GM19099 (cell line): Measurements from ENCODE around the gene PNLDC1.

Experiments
- POLR2A ChIP-seq: IDR thresholded peaks from 3 replicates; pipeline ENCODE4 v1.6.1; 2011; ENCODE audit warnings: low read depth; ENCODE audit not compliant: insufficient read length; ENCODE audit errors: extremely low read depth

Gene PNLDC1

DNA sequence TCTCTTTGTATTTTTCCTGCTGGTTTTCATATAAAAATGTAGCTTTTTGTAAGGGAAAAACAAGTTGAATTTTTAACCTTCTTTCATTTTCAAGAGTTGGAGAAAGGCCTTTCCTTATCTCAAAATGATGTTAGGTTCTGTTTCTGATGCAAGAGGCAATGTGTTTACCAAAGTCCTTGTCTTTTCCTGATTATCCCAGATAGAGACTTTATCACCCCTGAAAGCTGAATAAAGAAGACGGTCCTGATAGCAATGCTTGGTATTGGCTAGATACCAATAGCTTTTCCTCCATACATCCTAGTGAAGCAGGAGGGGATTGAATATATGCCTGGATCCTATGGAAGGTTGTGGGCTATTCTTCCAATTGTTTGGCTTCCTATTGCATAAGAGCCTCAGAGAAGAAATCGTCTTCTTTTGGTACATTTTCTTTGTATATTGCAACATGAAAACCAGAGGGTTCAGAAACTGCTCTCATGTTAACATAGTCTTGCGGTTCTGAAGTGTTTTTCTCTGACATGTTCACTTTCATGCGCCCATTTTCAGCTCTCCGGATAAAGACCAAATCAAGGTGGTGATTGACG is 5.5 kb downstream of the PNLDC1 start:
- TF ChIP-seq POLR2A = no peak

- TF ChIP-seq POLR2A = no peak
These were observed 6.0 kb downstream of the PNLDC1 start for GRCh38 chr6:159806021-159806458.

GRCh38 chr6:159807150-159807858 is 7.2 kb downstream of the PNLDC1 start:
- TF ChIP-seq POLR2A = no peak

- no peak for TF ChIP-seq POLR2A
These were observed 8.6 kb downstream of the PNLDC1 start for GRCh38 chr6:159808647-159809046.

DNA sequence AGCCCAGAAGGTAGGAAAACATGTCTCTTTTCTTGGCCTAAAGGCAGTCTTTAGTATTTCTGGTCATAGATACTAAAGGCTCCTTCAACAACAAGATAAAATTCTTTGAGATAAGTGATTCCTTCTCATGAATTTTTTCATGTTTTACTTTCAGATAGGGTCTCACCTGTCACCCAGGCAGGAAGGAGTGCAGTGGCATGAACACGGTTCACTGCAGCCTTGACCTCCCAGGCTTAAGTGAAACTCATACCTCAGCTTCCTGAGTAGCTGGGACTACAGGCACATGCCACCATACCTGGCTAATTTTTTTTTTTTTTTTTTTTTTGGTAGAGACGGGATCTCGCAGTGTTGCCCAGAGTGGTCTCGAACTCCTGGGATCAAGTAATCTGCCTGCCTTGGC is 9.1 kb downstream of the PNLDC1 start:
- TF ChIP-seq POLR2A = no peak

GRCh38 chr6:159813781-159814180 is 13.7 kb downstream of the PNLDC1 start:
- TF ChIP-seq POLR2A = no peak

DNA sequence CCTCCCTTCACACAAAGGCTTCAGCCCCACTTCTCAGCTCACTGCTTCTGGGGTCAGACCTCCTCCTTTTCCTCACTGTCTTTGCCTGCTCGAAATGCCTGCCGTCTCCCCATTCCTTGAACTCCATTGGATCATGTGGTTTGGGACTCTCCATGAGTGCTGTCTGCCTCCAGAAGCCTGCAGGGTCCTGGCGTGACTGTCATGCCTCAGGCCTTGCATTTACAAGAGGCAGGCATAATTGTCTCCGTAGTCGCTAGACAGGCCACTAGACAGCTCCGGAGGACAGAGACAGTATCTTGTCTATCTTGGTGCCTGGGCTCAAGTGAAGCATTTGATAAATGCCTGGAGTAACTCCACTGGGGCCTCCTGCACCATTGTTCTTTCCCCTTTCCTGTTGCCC is 15.3 kb downstream of the PNLDC1 start:
- TF ChIP-seq POLR2A = no peak

DNA sequence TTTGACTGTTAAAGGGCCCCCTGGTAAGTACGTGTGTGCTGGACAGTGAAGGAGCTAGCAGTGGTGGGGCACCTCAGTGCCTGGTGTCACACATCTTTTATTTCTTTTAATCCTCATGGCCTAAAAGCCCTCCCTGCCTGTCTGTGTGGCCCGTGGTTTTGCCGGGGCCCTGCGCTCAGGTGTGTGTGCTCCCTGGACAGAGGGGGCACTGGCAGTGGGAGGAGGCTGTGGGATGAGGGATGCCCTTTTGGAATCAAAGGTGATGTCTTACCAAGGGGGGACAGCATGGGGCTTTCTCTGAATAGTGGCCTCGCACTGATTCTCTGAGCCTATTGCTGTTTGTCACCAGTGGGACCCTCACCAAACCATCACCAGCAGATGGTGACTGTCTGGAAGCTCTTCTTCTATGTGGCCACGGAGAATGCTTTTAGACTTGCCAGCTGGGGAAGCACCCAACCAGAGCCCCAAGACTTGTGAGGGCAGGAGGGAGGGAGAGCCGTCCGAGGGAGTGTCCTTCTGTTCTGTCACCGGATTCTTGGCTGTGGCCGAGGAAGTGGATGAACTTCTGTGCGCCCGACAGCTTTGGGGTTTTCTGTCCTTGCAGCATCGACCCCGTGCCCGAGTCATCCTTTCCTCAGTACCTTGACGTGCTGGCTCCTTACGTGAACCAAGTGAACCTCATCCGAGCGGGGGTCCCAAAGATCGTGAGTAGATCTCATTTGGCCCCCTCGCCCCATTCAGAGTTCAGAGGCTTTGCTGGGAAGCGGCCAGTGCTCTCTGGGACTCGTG is 18.1 kb downstream of the PNLDC1 start:
- TF ChIP-seq POLR2A = no peak

DNA sequence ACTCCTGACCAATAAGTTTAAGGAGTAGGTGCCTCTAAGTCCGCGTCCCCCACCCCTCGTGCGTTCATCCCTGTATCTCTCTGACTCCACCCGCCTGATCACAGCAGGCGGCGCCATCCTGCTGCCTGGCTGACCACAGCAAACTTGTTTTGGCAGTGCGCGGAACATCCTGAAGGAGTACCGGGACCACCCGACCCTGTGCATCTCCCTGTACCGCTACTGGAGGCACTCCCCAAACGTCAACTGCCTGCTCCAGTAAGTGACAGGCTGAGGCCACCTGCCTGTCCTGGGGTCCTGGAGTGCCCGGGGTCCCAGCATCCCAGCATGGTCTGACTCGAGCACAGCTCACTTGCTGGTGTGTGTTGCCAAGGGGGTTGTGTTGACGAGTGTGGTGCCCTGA is 19.0 kb downstream of the PNLDC1 start:
- TF ChIP-seq POLR2A = no peak

GRCh38 chr6:159819932-159820640 is 20.0 kb downstream of the PNLDC1 start:
- no peak for TF ChIP-seq POLR2A

- no peak for TF ChIP-seq POLR2A
These were observed 21.0 kb downstream of the PNLDC1 start for GRCh38 chr6:159821122-159821521.

DNA sequence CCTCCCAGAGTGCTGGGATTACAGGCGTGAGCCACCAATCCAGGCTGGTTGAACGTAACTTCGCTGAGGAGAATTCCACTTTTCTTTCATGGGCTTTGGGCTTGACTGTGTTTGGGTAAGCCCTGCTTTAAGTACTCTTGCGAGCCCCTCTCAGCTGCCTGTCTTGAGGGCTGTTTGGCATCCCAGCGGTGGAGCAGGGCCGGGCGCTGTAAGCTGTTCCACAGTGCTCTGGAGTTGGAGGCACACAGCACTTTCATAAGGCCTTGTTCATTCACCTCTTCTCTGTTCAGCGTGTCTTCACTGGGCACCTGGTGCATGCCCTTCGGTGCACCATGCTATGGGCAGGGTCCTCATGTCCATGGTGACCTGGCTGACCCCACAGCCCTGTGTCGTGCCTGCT is 21.6 kb downstream of the PNLDC1 start:
- TF ChIP-seq POLR2A = no peak

DNA sequence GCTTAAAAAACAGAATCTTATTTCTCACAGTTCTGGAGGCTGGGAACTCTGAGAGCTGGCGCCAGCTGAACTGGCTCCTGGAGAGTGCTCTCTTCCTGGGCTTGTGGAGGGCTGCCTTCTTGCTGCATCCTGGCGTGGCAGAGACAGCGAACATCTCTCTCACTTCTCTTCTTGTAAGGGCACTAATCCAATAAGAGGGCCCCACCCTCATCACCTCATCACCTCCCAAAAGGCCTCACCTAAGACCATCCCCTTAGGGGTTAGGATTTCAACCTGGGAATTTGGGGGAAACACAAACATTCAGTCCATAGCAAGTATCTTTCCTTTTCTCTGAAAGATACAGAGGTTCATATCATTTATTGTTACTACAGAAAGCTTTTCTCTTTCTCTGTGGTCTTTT is 23.9 kb downstream of the PNLDC1 start:
- no peak for TF ChIP-seq POLR2A

DNA sequence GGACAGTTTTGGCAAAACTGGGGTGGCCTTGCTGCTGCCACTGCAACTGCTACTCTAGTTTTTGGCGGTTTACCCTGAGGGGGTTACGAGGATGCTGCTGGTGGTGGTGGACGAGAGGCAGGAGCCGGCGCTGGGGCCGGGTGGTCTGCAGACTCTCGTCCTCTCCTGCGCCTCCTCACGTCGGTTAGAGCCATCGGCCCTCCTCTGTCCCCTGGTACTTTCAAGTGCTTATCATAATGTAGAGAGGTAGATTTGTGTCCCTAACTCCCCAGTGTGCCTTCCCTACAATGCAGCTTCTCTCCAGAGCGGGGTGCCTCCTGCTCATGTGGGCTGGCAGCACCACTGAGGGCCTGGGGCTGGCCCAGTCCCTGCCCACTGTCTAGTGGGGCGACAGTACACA is 25.9 kb downstream of the PNLDC1 start:
- TF ChIP-seq POLR2A = no peak

GRCh38 chr6:159826968-159827647 is 27.0 kb downstream of the PNLDC1 start:
- no peak for TF ChIP-seq POLR2A
